GM18505 (cell line): Measurements from ENCODE around the gene ARHGAP23.
"Not testable (repeated sequence)": the region's sequence is repeated elsewhere in the genome, so short reads cannot be mapped to it uniquely, and the experiment has no call there.

Source experiments
- ATAC-seq: cut with Tn5 transposase; IDR thresholded peaks from one replicate; pipeline ENCODE4 v1.9.1; 2021; ENCODE audit not compliant: unreplicated experiment
- POLR2A ChIP-seq: IDR thresholded peaks from 4 replicates; pipeline ENCODE4 v1.6.1; 2011; ENCODE audit warnings: borderline replicate concordance; ENCODE audit not compliant: insufficient read depth, insufficient read length; ENCODE audit errors: extremely low read depth

Gene ARHGAP23

DNA sequence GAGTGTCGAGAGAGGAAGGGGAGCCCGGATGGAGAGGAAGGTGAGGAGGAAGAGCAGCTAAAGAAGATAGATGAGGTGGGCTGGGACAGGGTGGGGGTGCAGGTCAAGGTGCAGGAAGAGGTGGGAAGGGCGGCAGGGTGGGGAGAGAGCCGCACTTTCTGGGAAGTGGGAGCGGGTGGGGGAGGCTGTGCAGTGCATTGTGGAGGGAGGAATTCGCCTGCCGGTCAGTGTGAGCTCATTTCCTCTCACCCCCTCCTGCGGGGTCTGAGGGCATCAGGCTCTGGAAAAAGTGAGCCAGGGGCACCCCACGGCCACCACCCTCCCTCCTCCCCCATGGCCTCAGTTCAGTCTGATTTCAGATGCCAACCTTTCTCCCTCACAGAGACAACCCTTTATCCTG is 2.5 kb upstream of the ARHGAP23 start:
- no peak for TF ChIP-seq POLR2A
- ATAC-seq, result no peak

DNA sequence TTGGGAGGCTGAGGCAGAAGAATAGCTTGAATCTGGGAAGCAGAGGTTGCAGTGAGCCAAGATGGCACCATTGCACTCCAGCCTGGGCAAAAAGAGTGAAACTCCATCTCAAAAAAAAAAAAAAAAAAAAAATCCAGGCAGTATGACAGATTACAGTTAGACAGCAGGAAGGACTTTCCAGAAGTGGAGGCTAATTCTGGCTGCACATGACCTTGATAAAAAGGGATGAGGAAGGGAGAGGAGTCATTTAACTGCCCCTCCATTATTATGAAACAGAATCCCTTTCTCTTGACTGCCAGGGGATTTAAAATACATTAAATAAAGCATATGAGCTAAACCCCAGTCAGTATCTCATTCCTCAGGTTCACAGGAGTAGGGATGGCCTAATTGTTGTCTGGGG is 1.8 kb upstream of the ARHGAP23 start:
- no peak for ATAC-seq
- TF ChIP-seq POLR2A, result no peak

DNA sequence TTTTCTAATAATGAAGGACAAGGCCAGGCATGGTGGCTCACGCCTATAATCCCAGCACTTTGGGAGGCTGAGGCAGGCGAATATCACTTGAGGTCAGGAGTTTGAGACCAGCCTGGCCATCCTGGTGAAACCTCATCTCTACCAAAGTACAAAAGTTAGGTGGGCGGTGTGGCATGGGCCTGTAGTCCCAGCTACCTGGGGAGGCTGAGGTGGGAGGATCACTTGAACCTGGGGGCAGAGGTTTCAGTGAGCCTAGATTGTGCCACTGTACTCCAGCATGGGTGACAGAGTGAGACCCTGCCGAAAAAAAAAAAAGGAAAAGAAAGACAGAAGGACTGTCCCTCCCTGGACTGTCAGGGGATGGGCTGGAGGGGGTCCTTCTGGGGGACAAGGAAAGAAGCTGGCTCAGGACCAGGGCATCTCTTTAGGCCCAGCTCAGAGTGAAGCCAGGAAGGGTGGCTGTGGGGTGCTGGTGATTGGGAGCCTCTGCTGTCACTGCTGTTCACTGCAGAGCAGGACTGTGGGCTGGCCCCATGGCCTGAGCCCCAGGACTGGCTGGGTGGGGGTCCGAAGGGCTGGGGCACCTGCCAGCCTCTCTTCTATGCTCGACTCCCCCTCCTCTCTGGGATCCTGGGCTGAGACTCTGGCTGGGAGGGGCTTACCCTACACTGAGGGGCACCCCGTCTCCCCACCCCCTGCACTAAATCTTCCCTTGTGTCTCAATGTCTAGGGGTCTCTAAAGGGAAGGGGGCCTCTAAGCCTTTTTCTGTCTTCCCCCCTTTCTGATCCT is 909 bp upstream of the ARHGAP23 start:
- ATAC-seq, result no peak
- TF ChIP-seq POLR2A, result no peak

DNA sequence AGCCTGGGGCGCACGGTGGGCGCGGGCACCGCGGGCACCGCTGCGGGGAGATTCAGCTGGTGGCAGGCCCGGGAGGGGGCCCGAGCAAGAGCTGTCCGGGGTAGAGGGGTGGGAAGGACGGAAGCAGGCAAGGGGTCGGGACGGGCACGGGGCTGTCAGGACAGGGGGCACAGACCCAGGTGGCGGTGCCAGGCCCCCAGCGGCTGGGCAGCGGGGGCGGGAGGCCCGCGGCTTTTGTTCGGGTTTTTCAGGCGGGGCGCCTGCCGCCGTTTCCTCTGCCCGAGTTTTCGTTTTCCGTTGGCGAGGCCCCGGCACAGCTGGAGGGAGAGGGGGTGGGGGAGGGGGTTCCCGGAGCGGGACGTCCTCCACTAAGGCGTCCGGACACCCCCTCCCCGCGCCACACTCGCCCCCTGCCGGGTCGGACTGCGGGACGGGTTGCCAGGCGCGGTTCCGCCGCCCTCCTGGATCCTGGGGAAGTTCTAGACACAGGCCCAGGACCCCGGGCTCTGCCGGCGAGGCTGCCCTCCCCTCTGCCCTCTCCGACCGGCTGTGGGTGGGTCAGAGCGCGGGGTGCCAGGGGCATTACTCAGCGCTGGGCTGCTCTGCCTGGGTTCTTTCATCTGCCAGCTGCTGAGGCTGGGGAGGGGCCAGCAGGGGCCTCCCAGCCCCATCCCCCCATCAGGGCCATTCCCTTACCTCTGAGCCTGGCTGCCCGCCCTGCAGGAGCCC is 543 bp downstream of the ARHGAP23 start:
- no peak for TF ChIP-seq POLR2A
- no peak for ATAC-seq

DNA sequence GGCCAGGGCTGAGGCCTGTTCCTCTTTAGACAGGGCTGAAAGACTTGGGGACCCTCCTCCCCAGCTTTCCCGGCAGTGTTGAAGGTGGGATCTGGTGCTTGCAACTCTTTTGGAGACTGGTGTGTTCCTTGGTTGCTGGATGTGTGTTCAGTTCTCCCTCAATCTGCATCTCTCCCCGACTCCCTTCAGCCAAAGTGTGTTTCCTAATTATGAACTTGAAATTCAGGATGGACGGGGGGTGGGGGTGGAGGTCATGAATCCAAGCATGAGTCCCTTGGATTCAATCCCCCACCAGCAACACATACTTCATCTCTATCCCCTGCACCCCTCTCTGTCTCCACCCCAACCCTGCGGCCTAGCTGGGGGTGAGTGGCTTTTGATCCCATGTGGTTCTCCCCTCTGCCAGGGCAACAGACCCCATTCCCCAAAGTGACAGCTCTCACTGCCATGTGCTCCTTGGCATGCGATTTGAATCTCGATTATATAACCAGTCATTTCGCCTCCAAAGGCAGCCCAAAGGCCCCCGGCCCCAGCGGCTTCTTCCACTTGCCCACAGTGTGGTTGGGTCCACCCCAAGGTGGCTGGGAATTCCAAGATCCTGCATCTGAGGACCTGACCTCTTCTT is 1.3 kb downstream of the ARHGAP23 start:
- no peak for ATAC-seq
- TF ChIP-seq POLR2A, result no peak

DNA sequence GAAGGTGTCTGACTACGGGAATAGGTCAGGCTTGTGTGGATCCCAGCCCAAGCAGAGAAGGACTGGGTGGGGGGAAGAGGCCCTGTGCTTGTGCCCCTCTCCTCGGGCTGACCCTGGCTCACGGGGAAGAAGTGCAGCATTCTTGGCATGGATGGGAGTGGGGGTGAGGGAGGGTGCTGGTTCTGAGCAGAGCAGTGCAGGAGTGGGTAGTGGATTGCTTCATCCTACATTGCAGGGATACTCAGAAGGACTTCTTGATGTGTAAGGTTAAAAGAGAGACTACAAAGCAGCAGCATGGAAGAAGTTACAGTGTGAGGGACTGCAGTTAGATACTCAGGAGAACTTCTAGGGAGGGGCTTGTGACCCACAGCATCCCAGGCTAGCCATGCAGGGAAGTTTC is 2.1 kb downstream of the ARHGAP23 start:
- no peak for ATAC-seq
- no peak for TF ChIP-seq POLR2A

DNA sequence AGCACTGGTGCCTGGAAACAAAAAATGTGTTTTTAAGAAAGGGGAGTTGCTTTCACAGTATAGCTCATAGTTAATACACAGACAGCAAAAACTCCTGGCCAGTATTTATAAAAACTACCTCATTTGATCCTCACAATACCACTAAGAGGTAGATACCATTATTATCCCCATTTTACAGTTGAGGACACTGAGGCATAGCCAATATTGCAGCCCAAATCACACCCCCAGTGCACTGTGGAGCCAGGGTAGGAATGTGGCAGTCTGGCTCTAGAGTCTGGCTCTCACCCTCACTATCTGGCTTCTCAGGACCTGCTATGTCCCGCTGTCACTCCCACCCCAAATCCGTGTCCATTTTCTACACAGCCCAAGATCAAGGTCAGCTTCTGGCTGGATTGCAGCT is 2.6 kb downstream of the ARHGAP23 start:
- TF ChIP-seq POLR2A, result no peak
- ATAC-seq, result no peak

DNA sequence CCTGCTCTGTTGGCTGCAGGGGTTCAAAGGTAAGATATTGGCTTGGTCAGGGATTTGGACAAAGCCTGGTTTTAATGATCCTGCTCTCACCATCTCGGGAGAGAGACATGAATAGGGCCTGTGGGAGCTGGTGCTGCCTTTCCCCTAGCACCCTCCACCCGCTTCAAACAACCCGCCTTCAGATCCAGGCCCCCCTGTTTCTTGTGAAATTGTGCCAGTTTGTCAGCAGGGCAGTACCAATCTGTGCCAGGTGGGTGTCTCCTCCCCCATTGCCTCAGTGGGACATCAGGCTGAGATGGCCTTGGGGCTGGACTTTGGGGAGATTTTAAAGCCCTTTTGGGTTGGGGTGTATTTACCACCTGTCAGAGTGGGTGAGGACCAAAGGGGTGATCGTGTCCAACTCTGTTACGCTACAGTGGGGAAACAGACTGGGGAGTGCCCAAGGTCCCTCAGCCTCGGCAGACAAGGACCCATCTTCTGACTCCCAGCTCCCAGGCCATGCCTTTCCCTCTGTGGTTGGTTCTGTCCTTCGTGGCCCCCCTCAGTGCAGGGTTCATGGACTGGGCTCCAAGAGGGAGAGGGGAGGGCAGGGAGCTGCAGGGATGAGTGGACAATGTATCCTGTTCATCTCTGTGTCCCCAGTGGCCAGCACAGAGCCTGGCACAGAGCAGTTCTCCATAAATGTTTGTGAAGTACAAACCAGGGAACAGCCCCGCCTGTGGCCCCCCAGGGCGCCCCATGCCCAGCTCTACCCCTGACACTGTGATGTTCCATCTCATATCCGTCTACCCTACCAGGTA is 3.3 kb downstream of the ARHGAP23 start:
- no peak for ATAC-seq
- no peak for TF ChIP-seq POLR2A

DNA sequence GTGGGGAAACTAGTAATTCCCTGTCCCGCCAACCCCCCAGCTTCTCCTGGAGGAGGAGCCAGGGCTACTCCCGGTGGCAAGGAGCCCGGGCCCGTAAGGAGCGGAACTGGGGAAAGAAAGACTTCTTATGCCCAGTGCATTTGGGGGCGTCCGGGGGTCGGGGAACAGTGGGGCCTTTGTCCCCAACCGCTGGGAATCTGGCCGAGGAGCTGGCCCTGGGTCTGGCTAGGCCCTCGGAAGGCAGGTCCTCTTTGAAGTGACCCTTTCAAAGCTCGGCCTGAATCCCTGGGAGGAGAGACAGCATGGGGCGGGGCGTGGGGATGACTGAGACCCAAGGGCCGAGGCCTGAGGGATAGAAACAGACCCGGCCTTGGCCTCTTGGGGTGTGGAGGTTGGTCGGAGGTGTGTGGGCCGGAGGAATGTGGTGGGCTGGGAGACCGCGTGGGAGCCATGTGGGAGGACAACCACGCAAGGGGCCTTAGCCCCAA is 6.0 kb downstream of the ARHGAP23 start:
- no peak for TF ChIP-seq POLR2A
- ATAC-seq, result no peak

DNA sequence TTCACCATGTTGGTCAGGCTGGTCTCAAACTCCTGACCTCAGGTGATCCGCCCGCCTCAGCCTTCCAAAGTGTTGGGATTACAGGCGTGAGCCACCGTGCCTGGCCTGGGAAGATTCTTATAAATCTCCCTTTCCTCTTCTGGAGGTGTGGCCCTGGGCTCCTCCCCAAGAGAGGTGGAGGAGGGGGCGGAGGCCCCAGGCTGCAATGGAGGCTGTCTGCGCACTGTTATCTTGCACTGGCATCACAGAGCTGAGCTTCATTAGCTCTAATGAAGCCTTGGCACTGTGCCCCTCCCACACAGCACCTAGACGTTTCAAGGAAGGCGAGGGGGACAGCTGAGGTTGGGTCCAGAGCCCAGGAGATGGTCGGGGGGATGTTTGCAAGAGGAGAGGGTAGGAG is 7.5 kb downstream of the ARHGAP23 start:
- no peak for ATAC-seq
- TF ChIP-seq POLR2A, result no peak

DNA sequence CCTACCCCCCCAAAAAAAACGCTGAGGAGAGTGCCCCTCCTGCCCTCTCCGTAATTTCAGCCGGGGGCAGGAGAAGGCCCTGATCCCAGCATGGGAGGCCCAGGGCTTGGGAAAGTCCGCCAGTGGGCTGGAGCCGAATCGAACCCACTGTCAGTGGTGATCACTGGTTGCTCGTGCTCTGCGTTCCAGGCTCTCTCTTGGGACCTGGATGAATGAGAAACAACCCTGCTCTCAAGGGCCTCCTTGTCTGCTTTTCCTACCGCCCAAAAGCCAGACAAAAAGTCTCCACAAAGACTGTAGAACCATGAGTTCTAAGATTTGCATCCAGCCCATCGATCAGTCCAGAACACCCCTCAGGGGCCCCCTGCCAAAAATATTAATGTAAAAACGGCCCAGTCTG is 8.1 kb downstream of the ARHGAP23 start:
- no peak for ATAC-seq
- TF ChIP-seq POLR2A, result no peak

DNA sequence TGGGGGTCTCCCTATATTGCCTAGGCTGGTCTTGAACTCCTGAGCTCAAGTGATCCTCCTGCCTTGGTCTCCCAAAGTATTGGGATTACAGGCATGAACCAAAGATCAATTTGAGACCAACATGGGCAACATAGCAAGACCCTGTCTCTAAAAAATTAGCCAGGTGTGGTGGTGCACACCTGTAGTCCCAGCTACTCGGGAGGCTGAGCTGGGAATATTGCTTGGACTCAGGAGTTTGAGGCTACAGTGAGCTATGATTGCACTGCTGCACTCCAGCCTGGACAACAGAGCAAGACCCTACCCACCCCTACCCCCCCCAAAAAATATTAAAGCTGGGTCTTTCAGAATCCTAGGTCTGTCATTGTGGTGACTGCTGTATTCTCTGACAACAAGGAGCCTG is 9.0 kb downstream of the ARHGAP23 start:
- ATAC-seq, result not testable (repeated sequence)

DNA sequence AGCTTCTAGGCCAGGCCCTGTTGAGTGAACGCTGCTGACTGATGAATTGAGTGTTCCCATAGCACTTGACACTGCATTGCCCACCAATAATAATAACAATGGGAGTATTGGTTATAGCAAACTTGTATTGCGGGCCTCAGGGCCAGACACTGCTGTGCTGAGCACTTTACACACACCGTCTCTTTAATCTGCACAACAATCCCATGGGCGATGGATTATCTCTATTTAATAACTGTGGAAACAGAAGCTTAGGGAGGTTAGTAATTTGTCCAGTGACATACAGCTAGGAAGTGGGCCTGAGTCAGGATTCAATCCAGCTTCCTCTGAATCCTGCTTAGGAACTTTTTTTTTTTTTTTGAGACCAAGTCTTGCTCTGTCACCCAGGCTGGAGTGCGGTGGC is 11.2 kb downstream of the ARHGAP23 start:
- no peak for TF ChIP-seq POLR2A
- no peak for ATAC-seq
